Posterior vena cava (tissue), 2 donors: Measurements from ENCODE around the gene FUT2. TPM values are rescaled to one million over a fixed set of nuclear protein-coding genes. Genes with fewer than 3 reads are reported as not detected.

Experiments
- DNase-seq: peaks from one replicate; pipeline ENCODE4 v3.0.0-alpha.2; 2020; ENCODE audit warnings: low spot score
- intact Hi-C, 2 donors: fragments of 100-400 bp; cut with DNase I; formaldehyde crosslinking; loops; one replicate each; pipeline versions ENCODE4 v1.14.1 to v1.14.2; 2022 to 2023
- total RNA-seq, 2 donors: library from RNA; stranded (reverse); fragmentation: NEBNext Ultra II Directional; extraction: Animal tissue kit (Norgen Biotek cat#: 25700); gene quantifications; one replicate each; pipeline ENCODE4 v1.2.1, GENCODE V29; 2021
- donor health status: DM: yes; HTN: yes; CAD: no.
- donor health status: DM: yes; HTN: yes; CAD: no.

The FUT2 gene
- total RNA-seq, 2 donors from 2014 or later: not detected

GRCh38 chr19:48718711-48719231 lies 23.0 kb downstream of the FUT2 start:
- intact Hi-C loops: no loop called here
- DNase-seq: no peak

GRCh38 chr19:48719263-48720171 lies 23.7 kb downstream of the FUT2 start, which contains the start of gene MAMSTR:
Gene MAMSTR, minus strand, starts transcription at chr19:48719725. Its CDS starts 694 bp downstream, at chr19:48719031.
- DNase-seq: no peak
- intact Hi-C loops: no loop called here

GRCh38 chr19:48720251-48720612 lies 24.5 kb downstream of the FUT2 start:
- intact Hi-C loops: no loop called here

GRCh38 chr19:48720613-48721296 lies 25.0 kb downstream of the FUT2 start:
- peak; percentile 99 for DNase-seq
- intact Hi-C loops: no loop called here

More at GRCh38 chr19:48720251-48720612, 24.5 kb downstream of the FUT2 start:
- DNase-seq: no peak

GRCh38 chr19:48722196-48722708 lies 26.5 kb downstream of the FUT2 start:
- DNase-seq: no peak
- intact Hi-C loops: no loop called here

DNA sequence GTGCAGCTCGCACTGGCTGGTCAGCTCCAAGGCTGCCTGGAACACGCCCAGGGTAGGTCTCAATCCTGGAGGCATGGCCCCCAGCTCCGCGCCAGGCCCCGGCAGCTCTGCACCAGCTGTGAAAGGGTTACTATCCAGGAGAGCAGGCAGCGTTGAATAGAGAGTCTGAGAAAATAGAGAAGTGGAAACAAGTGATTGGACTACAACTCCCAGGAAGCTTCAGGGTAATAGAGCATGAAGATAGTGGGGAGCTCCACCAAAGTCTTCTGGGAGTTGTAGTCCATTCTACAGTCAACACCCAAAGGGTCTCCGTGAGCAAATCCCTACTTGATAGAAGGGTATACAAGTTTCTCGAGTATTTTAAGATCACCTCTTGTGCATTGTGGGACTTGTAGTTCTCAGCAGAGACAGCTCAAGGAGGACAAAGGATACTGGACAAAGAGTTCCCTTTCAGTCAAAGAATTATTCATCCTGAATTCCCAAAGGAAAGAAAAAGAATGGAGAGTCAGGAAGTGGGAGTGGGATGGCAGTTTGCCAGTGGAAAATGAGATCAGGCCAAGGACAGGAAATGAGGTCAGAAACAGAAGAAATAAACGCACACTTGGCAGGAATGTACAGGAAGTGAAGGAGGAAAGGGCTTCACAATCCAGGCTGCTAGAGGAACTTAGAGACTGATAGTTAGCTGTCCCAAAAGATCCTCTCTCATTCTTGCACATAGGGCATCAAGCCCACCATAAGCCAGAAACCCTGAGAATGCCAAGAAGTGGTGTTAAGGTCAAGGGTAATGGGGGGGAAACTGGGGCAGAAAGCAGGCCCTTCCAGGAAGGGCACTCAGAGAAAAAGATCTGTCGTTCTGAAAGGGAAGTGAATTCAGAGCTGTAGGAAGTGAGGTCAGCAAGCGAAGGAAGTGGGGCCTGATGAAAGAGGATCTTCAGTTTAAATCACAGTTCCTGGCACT lies 29.3 kb downstream of the FUT2 start:
- intact Hi-C loops: no loop called here
- DNase-seq: no peak

DNA sequence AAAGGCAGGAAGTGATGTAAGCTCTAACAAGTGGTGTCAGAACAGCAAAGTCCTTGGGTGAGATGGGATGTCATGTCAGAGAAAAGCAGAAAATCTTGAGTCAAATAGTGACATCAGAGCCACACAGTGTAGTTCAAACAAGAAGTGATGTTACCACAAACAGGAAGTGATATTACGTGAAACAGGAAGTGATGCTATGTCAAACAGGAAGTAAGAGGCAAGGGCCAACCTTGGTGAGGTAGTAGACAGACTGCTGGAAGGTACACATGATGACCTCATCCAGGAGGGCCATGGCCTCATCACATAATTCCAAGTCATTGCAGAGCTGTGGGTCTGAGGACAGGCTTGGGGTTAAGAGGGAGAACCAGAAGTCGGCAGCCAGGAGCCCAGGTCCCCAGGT lies 30.8 kb downstream of the FUT2 start:
- intact Hi-C loops: no loop called here
- DNase-seq: no peak

GRCh38 chr19:48728911-48729664 lies 33.3 kb downstream of the FUT2 start:
- no peak for DNase-seq
- intact Hi-C loops: no loop called here

GRCh38 chr19:48731452-48731851 lies 35.7 kb downstream of the FUT2 start:
- intact Hi-C loops: loop anchor here in 1 of 2 donors (1.0 kb wide), 1 partner anchor 17 kb away; no protein-coding TSS in a partner anchor
- DNase-seq: no peak

GRCh38 chr19:48734625-48735024 lies 38.9 kb downstream of the FUT2 start:
- no peak for DNase-seq
- intact Hi-C loops: no loop called here

DNA sequence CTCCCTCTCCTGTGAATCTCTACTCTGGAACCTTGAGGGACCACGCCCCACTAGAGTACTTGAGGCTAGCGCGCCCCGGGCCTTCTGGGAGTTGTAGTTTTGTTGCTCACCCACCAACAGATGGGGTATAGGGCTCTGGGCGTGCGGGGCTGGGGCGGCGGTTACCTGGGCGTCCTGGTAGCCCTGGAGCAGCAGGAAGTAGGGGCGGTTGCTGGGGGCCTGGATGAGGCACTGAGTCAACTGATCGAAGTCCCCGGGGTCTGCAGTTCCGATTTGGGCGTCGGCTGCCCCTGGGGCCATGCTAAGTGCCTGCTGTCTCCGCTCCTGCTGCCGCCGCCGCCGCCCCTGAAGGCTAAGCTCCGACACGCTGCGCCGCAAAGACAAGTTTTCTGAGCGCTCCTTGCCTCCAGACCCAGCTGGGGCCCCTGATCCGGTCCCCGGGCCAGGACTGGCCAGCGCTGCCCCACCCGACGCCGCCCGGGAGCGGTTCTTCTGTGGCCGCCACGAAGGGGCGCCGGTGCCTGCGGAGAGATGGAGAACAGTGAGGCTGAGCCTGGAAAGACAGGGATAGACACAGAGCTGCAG lies 39.4 kb downstream of the FUT2 start:
- intact Hi-C loops: no loop called here
- DNase-seq: no peak

DNA sequence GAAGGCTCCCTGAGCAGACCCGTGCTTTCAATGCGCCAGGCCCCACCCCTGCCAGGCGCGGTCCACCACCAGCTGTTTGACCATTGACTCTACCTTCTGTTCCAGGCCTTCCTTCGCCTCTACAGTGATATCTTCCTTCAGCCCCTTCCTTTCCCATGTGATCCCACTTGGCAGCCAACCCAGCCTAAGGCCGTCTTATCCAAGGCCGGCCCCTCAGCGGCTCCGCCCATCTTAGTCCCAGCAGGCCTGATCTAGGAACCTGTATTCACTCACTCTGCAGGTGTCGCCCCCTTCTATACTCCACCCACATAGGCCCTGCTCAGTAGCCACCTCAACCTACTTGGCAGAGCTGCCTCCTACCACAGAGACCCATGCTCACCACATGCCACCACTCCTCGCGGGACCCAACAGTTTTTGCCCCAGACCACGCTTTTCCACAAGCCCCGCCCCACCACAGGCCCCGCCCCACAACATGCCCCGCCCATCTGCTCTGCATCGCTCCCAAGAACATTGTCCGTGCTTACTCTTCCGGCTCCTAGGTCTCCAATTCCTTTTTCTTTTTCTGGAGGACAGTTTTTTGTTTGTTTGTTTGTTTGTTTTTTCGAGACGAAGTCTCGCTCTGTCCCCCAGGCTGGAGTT lies 41.7 kb downstream of the FUT2 start:
- intact Hi-C loops: no loop called here
- no peak for DNase-seq

DNA sequence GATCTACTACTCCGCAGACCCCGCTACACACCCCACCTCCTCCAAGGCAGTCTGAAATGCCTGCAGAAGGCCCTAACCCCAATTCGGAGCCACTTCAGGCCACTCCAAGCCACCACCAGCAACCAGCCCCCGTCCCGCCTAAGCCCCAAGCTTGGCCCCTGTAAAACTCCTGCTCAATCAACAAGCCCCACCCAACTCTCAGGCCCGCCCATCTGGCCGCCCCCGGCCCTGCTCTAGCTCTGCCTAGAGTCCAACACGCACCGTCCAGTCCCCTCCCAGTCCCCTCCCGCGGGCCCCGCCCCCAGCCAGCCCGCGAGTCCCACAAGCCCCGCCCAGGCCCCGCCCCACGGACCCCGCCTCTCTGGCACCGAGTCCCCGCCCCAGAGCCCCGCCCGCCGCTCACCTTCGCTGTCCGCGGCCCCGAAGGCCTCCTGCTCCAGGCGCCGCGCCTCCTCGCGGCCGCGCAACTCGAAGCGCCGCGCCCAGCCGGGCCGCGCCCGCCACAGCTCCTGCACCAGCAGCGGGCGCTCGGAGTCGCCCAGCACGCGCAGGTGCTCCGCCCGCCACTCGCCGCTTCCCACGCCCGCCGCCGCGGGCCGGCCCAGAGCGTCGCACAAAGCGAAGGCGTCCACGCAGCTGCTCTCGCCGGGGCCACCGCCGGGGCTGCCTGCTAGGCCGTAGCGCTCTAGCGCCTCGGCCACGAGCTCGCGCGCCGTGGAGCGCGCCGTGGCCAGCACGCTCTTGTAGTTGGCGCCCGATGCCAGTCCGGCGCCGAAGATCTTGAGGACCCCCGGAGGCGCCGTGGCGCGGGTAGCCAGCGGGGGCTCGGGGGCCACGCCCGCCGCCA lies 43.0 kb downstream of the FUT2 start:
- intact Hi-C loops: no loop called here
- DNase-seq: peak; percentile 95

DNA sequence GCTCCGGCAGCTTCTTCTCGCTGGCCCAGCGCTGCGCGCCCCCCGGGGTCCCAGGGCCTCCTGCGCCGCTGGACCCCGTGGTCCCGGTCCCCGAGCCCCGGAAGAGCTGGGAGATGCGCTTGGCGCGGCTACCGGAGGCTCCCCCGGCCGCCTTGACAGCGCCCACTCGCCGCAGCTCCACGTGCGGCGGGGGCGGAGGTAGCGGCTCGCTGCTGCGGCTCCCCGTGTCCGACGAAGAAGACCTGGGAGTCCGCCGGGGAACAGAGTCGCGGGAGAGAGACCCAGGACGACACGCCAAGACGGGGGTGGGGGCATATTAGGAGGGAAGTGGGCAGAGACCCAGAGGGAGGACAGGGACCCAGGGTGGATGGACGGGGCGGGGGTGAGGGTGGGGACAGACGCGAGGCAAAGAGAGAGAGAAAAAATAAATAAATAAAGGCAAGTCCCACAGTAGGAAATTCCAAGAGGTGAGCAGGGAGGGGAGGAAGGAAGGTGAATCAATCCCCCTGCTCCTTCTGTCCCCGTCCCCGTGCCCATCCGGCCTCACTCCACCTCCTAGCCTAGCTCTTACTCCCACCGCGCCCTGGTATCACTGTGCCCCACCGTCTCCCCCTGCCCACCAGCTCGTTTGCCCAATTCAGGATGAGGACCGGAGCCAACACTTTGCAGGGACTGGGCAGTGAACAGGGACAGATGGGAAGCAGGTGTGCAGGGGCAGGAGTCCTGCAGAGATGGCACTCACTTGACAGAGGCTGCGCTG lies 43.8 kb downstream of the FUT2 start:
- DNase-seq: no peak

DNA sequence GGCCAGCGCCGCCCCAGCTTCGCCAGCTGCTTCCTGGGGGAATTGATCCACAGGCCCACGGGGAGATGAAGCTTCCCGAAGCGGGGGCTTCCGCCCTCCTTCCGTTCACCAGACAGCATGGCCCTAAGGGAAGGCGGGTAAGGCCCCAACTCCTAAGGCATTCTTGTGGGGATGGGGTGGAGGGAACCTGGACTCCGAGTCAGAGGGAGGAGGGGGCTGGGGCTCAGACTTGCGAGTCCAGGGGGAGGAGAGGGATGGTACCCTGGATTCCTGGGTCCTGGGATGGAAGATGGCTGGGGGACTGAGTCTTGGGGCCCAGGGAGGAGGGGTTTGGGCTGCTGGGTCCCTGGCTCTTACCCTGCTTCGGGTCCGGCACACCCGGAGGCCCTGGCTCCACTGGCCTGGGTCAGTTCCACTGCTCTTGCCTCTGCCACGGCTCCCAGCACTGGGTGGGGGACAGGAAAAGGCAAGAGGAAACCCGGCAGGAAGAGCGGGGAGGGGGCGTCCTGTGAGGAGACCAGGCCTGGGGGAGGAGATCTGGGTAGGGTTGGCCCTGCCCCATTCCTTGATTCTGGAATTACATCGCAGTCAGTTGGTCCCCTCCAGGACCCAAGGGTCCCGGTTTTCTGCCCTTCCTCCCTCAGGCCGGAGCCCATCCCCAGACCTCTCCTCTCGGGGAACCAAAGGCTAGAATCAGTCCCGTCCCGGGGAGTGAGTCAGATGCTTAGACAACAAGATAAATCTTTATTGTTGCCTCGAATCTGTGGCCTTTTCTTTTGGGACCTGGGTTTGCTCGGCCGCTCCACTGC lies 44.6 kb downstream of the FUT2 start, which contains the start of gene RASIP1:
TSS of gene RASIP1 (minus strand) at position 447 of the 809 bp plus-strand sequence. CDS start at position 119, 328 bp downstream.
- intact Hi-C loops: no loop called here
- no peak for DNase-seq

More for the DNA sequence above, 43.8 kb downstream of the FUT2 start:
- intact Hi-C loops: no loop called here
